GM18520 (cell line): ENCODE results near the gene DDX50.
A peak's percentile ranks its signal among the peaks of the same experiment; 100 is the strongest.

ENCODE experiments used
- ATAC-seq: cut with Tn5 transposase; IDR thresholded peaks from one replicate; pipeline ENCODE4 v1.9.1; 2021; ENCODE audit not compliant: unreplicated experiment

DDX50 gene

GRCh38 chr10:68982389-68982788 is 81.3 kb downstream of the DDX50 start:
- ATAC-seq: no peak

- ATAC-seq: no peak
These were observed 86.5 kb downstream of the DDX50 start for GRCh38 chr10:68987611-68988010.

DNA sequence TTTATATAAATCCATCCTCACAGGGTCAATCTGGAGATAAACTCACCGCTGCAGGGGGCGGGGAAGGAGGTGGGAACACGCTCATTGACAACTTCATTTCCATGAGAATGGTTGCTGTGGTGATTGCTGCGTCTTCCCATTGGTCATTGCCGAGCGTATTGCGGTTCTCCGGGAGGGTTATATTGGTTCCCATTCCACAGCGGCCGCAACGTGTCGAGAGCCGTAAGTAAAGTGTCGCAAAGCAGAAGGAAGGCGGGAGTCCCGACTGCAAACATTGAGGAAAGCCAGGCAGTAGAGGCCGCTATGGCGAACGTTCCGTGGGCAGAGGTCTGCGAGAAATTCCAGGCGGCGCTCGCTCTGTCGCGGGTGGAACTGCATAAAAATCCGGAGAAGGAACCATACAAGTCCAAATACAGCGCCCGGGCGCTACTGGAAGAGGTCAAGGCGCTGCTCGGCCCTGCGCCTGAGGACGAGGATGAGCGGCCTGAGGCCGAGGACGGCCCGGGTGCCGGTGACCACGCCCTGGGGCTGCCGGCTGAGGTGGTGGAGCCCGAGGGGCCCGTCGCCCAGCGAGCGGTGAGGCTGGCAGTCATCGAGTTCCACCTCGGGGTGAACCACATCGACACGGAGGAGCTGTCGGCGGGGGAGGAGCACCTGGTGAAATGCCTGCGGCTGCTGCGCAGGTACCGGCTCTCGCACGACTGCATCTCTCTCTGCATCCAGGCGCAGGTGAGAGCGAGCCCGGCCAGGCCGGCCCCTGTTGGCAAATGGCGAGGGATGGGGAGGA is 87.6 kb downstream of the DDX50 start, which contains the start of gene KIFBP:
Gene KIFBP, plus strand, starts transcription at position 274 of the 787 bp plus-strand sequence. Its CDS starts 30 bp downstream, at position 304.
- ATAC-seq: peak; percentile 71

GRCh38 chr10:68989317-68989990 is 88.3 kb downstream of the DDX50 start:
- ATAC-seq: no peak

- ATAC-seq: no peak
These were observed 91.7 kb downstream of the DDX50 start for GRCh38 chr10:68992636-68993440.
